Mesothelial cell of epicardium (in vitro differentiated cells): ENCODE data around the gene FRAT1. TPM values are rescaled to one million over a fixed set of nuclear protein-coding genes. Genes with fewer than 3 reads are reported as not detected.

Experiments used
- DNase-seq, 2 experiments: peaks; one replicate each; pipeline ENCODE4 v3.0.0; 2021; ENCODE audit warnings: low spot score in 2 of 2; ENCODE audit not compliant: unreplicated experiment in 2 of 2
- H3K27ac Mint-ChIP-seq: 2 replicates; pipeline ENCODE4 v1.8.0; 2021; ENCODE audit warnings: mixed read lengths
- H3K27me3 Mint-ChIP-seq: 2 replicates; pipeline ENCODE4 v1.8.0; 2021; ENCODE audit warnings: low read depth, mixed read lengths
- H3K36me3 Mint-ChIP-seq: 2 replicates; pipeline ENCODE4 v1.8.0; 2021; ENCODE audit warnings: mixed read lengths
- H3K4me1 Mint-ChIP-seq: 2 replicates; pipeline ENCODE4 v1.8.0; 2021; ENCODE audit warnings: mixed read lengths
- H3K4me3 Mint-ChIP-seq: 2 replicates; pipeline ENCODE4 v1.8.0; 2021; ENCODE audit warnings: mild to moderate bottlenecking, moderate library complexity, mixed read lengths
- H3K9me3 Mint-ChIP-seq: 2 replicates; pipeline ENCODE4 v1.8.0; 2021; ENCODE audit warnings: mixed read lengths
- total RNA-seq: library from RNA; stranded (reverse); gene quantifications from 3 replicates; pipeline ENCODE4 v1.2.1, GENCODE V29; 2021
- TF ChIP-seq, protein P1 (sequence below): fragments of 200-600 bp; sonication (generic); IDR thresholded peaks from one replicate; pipeline ENCODE4 v1.5.0; 2021; ENCODE audit warnings: antibody characterized with exemption; ENCODE audit not compliant: unreplicated experiment

The FRAT1 gene
- total RNA-seq, 1 donor from 2014 or later = 2.9 TPM

DNA sequence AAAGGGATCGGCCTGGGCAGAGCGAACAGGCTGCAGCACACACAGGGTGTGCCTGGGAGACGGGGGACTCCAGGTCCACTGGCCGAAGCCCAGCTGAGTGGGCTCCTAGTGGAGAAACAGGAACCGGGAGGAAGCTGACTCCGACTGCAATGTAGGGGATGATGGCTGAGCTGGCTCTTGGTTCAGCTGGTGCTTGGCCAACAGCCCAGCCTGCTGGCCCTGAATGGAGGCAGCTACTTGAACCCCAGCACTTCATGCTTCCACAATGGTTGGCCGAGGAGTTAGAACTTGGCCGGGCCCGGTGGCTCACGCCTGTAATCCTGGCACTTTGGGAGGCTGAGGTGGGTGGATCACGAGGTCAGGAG, 42.4 kb downstream of the FRAT1 start:
- no peaks in the 10 kb centered on the region for H3K4me1 Mint-ChIP-seq
- H3K27ac Mint-ChIP-seq = no peak overlapping the region
- H3K27me3 Mint-ChIP-seq = no peaks in the 10 kb centered on the region
- DNase-seq = no peak
- no peaks in the 10 kb centered on the region for H3K9me3 Mint-ChIP-seq
- H3K4me3 Mint-ChIP-seq = no peak overlapping the region
- TF ChIP-seq, protein P1, sequence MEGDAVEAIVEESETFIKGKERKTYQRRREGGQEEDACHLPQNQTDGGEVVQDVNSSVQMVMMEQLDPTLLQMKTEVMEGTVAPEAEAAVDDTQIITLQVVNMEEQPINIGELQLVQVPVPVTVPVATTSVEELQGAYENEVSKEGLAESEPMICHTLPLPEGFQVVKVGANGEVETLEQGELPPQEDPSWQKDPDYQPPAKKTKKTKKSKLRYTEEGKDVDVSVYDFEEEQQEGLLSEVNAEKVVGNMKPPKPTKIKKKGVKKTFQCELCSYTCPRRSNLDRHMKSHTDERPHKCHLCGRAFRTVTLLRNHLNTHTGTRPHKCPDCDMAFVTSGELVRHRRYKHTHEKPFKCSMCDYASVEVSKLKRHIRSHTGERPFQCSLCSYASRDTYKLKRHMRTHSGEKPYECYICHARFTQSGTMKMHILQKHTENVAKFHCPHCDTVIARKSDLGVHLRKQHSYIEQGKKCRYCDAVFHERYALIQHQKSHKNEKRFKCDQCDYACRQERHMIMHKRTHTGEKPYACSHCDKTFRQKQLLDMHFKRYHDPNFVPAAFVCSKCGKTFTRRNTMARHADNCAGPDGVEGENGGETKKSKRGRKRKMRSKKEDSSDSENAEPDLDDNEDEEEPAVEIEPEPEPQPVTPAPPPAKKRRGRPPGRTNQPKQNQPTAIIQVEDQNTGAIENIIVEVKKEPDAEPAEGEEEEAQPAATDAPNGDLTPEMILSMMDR = no peak
- peaks cover 31% of the 10 kb centered on the region for H3K36me3 Mint-ChIP-seq

DNA sequence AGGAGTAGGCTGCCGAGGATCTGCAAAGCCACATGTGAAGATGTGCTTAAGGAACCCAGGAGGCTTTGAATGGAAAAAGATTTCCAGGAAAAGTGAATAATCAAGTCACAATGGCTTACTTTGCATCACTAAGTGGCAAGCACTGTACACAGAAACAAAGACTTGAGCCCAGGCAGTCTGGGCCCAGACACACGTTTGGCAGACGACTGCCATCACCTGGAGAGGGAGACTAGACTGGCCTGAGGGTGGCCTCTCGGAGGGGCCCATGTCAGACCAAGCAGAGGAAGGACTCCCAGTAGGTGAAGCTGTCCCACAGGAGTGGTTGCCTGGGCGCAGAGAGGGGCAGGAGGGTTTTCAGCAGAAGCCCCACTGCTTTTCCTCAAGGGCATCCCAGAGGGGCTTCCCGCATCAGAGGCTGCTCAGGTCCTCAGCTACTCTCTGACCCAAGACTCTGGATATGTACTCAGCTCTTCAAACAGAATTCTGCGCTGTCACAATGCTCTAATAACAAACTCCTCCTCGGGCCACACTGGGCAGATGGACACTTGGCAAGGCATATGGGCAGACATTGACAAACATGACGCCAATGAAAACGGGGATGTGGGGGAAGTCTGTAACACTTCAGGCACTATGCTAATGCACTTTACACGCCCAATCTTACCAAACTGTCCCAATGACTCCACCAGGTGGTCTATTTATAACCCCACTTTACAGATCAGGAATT, 43.4 kb downstream of the FRAT1 start:
- H3K27ac Mint-ChIP-seq = no peak overlapping the region
- DNase-seq = no peak
- H3K4me1 Mint-ChIP-seq = no peaks in the 10 kb centered on the region
- H3K9me3 Mint-ChIP-seq = no peaks in the 10 kb centered on the region
- H3K4me3 Mint-ChIP-seq = no peak overlapping the region
- TF ChIP-seq, protein P1 = no peak
- no peaks in the 10 kb centered on the region for H3K27me3 Mint-ChIP-seq
- H3K36me3 Mint-ChIP-seq = peaks cover 32% of the 10 kb centered on the region

DNA sequence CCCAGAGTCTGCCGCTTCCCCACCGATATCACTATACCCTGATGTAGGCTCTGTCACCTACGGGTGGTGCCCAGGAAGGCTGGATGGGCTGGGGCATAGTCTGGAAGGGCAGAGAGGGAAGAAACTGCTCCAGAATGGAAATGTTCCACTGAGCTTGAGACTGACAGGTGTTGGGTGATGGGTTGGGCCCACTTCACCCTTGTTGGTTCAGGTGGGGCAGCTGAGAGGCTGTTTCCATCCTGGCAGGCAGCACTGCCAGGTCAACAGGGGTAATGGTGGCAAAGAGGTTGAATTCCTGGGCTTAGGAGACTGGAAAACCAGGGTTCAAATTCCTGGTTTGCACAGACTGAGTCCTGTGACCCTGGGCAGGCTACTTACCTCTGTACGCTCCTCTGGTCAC, 44.0 kb downstream of the FRAT1 start:
- no peak overlapping the region for H3K27ac Mint-ChIP-seq
- no peaks in the 10 kb centered on the region for H3K9me3 Mint-ChIP-seq
- H3K4me1 Mint-ChIP-seq = no peaks in the 10 kb centered on the region
- TF ChIP-seq, protein P1 = no peak
- peaks cover 33% of the 10 kb centered on the region for H3K36me3 Mint-ChIP-seq
- H3K27me3 Mint-ChIP-seq = no peaks in the 10 kb centered on the region
- no peak overlapping the region for H3K4me3 Mint-ChIP-seq
- no peak for DNase-seq

DNA sequence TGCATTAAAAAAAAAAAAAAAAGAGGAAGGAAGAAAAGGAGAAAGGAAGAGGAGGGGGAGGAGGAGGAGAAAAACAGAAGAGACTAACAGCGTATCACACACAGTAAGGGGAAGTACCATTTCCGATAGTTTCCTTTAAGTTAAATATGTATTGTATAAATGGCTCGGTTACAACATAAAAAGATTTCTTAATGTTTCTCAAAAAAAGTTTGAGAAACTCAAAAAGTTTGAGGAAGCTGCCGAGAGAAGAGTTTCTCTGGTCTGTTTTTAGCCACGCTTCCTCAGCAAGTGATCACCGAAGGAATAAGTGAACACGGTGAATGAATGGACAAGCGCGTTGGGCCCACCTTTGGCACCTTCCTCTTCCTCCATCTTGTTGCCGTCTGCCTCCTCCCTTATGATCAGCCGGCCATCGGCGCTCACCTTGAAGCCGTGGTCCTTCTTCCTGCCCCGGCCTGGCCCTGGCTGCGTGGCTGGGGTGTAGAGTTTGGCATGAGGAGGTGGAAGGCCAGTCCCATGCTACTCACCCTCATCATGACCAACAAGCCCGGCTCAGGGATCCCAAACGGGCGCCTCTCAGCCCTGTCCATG, 46.8 kb downstream of the FRAT1 start:
- Mint-ChIP-seq H3K27ac (no peak overlapping the region), H3K27me3 (no peaks in the 10 kb centered on the region), H3K9me3 (no peaks in the 10 kb centered on the region), H3K36me3 (peaks cover 36% of the 10 kb centered on the region), H3K4me1 (no peaks in the 10 kb centered on the region), H3K4me3 (no peak overlapping the region)
- no peak for DNase-seq
- TF ChIP-seq, protein P1 = no peak

DNA sequence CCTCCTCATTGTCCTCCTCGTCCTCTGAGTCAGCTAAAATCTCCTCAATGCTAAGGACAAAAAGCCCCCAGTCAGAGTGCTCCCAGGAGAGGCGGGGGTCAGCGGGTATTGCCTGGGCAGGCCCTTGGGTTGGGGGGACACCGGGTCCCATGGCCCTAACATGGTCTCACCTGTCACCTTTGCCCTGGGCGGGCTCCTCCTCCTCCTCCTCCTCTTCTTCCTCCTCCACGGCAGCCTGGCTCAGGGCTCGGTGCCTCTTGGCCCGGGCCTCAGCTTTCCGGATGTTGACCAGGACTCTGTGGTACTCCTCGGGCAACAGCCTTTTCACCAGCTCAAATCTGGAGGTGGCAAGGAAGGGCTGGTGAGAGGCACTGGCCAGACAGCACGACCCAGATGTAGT, 47.5 kb downstream of the FRAT1 start:
- H3K27ac Mint-ChIP-seq = no peak overlapping the region

More for the DNA sequence above, 47.5 kb downstream of the FRAT1 start:
- DNase-seq = no peak
- Mint-ChIP-seq H3K4me3 (no peak overlapping the region), H3K36me3 (peaks cover 38% of the 10 kb centered on the region), H3K27me3 (no peaks in the 10 kb centered on the region), H3K9me3 (no peaks in the 10 kb centered on the region), H3K4me1 (no peaks in the 10 kb centered on the region)
- TF ChIP-seq, protein P1 = no peak
